ENCODE data around the gene RNU6-1.

RNU6-1 gene

DNA sequence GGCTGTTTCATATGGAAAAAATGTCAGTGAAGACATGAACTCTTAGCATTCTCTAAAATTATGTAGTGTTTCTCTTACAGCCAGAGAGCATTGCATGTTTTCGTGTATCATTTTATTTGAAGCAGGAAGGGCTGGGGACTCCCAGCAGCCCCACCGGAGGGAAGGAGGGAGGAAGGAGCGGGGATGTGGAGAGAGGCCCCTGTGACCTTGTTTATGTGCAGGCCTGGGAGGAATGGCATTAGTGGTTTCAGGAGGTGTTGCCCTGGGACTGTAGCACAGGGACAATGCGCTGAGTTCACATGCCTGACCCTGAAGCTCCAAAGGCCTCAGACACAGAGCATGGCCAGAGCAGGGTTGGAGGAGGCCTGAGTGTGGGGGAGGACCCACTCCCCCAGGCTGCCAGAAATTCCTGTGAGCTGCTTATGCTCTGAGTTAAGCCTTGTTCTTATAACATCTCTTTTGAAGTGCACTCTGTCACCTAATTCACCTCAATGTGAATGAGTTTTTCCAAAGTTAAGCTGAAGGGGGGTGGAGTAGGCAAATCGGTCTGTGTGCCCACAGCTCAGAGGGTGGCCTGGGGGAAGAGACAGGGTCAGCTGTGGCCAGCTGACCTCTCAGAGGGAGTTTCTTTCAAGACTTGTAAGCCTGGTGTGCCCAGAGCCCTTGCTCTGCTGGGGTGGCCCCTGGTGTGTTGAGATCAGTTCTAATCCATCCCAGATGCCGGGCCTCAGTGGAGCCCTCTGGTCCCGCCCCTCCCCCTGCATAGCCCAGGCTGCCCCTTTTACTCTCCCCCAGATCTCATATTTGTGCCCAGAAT, 3.9 kb upstream of the RNU6-1 start:
- Histone ChIP-seq H3K27ac (ENCODE audit: low read depth, low read length) (no peak overlapping the region), H3K4me1 (ENCODE audit: control insufficient read depth in 1 of 2, insufficient read depth in 2 of 2, low read length in 2 of 2) (peaks cover 13 to 14% of the 10 kb centered on the region in 2 donors), H3K36me3 (ENCODE audit: control insufficient read depth in 1 of 2, insufficient read depth in 2 of 2, low read length in 2 of 2) (no peaks in the 10 kb centered on the region), H3K4me3 (ENCODE audit: low read depth in 1 of 2, low read length in 2 of 2) (no peak overlapping the region), H3K27me3 (ENCODE audit: control insufficient read depth in 1 of 2, insufficient read depth in 2 of 2, low read length in 2 of 2) (no peaks in the 10 kb centered on the region), H3K9ac (ENCODE audit: low read depth in 1 of 2, low read length in 2 of 2) (no peak overlapping the region), H3K9me3 (ENCODE audit: control insufficient read depth in 1 of 2, low read length in 2 of 2) (no peaks in the 10 kb centered on the region)

DNA sequence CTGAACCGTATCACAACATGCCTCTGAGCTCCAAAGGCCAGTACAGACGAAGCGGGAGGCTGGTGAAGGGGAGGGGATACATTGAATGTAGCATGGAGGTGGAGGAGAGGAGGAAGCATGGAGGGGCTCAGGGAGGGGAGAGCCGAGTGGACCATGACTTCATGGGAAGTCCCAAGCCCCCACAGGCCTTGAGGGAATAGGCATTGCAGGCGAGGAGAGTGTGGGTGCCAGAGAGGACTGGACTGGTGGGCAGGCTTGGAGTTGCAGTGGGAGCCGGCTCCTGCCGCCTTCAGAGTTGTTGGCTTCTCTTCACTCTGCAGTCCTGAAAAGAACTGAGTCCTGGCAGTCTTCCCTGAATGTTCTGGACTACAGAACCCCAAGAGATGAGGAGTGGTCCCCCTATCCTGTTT, 3.3 kb upstream of the RNU6-1 start:
- peaks cover 14 to 18% of the 10 kb centered on the region in 2 donors for H3K4me1 ChIP-seq (ENCODE audit: control insufficient read depth in 1 of 2, insufficient read depth in 2 of 2, low read length in 2 of 2)
- H3K9ac ChIP-seq (ENCODE audit: low read depth in 1 of 2, low read length in 2 of 2): no peak overlapping the region
- H3K4me3 ChIP-seq (ENCODE audit: low read depth in 1 of 2, low read length in 2 of 2): no peak overlapping the region
- H3K27ac ChIP-seq (ENCODE audit: low read depth, low read length): no peak overlapping the region
- H3K36me3 ChIP-seq (ENCODE audit: control insufficient read depth in 1 of 2, insufficient read depth in 2 of 2, low read length in 2 of 2): no peaks in the 10 kb centered on the region
- H3K27me3 ChIP-seq (ENCODE audit: control insufficient read depth in 1 of 2, insufficient read depth in 2 of 2, low read length in 2 of 2): no peaks in the 10 kb centered on the region
- no peaks in the 10 kb centered on the region for H3K9me3 ChIP-seq (ENCODE audit: control insufficient read depth in 1 of 2, low read length in 2 of 2)

DNA sequence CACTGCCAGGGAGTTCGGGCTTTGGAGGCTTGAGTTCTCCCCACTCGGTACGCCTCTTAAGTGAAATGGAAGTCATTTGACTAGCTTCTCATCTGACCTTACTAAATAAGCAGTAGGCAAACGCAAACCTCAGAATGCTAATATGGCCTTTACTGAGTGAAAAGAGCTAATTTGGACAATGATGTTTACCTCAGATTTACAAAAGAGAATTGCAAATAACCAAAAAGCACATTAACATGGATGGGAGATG, 1.6 kb upstream of the RNU6-1 start:
- peaks cover 14 to 18% of the 10 kb centered on the region in 2 donors for H3K4me1 ChIP-seq (ENCODE audit: control insufficient read depth in 1 of 2, insufficient read depth in 2 of 2, low read length in 2 of 2)
- peak overlapping the region; percentile 93 to 99 for H3K9ac ChIP-seq (ENCODE audit: low read depth in 1 of 2, low read length in 2 of 2)
- no peak overlapping the region for H3K27ac ChIP-seq (ENCODE audit: low read depth, low read length)
- H3K9me3 ChIP-seq (ENCODE audit: control insufficient read depth in 1 of 2, low read length in 2 of 2): no peaks in the 10 kb centered on the region
- peaks cover 0 to 4% of the 10 kb centered on the region in 2 donors for H3K27me3 ChIP-seq (ENCODE audit: control insufficient read depth in 1 of 2, insufficient read depth in 2 of 2, low read length in 2 of 2)
- H3K4me3 ChIP-seq (ENCODE audit: low read depth in 1 of 2, low read length in 2 of 2): peak overlapping the region; percentile 93 to 97
- H3K36me3 ChIP-seq (ENCODE audit: control insufficient read depth in 1 of 2, insufficient read depth in 2 of 2, low read length in 2 of 2): no peaks in the 10 kb centered on the region

DNA sequence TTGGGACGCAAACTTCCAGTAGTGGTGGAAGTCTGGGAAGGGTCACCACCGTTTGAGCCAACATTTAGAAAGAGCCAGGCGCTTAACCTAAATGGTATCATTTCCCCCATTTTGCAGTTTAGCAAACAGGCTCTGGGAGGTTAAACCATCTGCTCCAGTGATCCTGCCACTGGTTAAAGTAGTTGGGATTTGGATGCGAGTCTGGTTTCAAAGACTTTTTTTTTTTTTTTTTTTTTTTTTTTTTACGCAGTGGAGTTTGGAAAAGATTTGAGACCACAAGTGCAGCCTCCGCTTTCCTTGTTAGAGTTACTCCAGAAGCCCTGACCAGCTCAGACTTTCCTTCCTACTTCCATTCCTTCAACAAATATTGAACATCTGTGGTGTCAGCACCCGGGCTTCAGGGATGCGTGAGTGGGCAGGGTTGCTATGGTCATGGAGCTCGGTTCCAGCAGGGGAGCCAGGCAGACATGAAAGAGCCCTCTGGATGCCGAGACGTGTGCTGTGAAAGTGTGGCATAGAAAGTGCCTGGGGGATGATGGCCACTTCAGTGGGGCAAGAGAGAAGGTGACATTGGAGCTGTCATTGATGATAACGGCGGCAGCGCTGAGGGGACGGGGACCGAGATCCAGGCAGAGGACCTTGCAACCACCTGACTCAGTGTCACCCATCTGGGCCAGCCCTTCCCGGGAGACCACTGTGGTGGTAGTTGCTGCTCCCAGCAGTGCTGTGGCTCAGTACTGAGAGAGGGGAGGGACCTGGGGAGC, 1.1 kb upstream of the RNU6-1 start:
- H3K36me3 ChIP-seq (ENCODE audit: control insufficient read depth in 1 of 2, insufficient read depth in 2 of 2, low read length in 2 of 2): no peaks in the 10 kb centered on the region

DNA sequence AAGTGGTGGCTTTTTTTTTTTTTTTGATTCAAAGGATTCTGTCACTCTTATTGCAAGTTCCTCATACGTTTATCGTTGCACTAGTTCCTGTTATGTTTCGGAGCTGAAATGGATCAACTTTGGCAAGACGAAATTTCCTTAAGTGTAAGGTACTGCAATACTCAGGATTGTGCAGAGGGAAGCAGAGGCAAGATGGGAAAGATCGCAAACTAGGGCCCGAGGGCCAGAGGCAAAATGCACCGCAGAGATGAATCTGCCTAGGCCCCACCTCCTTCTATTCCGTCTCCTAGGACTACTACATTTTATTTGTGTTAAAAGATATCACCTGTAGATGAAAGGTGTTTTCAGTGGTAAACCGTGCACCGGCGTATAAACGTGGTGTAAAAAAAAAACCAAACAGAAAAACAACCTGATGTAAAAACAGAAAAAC, 331 bp downstream of the RNU6-1 start:
- Histone ChIP-seq H3K4me1 (ENCODE audit: control insufficient read depth in 1 of 2, insufficient read depth in 2 of 2, low read length in 2 of 2) (peaks cover 26 to 31% of the 10 kb centered on the region in 2 donors), H3K4me3 (ENCODE audit: low read depth in 1 of 2, low read length in 2 of 2) (peak overlapping the region; percentile 93 to 97), H3K27ac (ENCODE audit: low read depth, low read length) (peak overlapping the region; percentile 97), H3K27me3 (ENCODE audit: control insufficient read depth in 1 of 2, insufficient read depth in 2 of 2, low read length in 2 of 2) (peaks cover 16 to 22% of the 10 kb centered on the region in 2 donors), H3K9me3 (ENCODE audit: control insufficient read depth in 1 of 2, low read length in 2 of 2) (no peaks in the 10 kb centered on the region), H3K9ac (ENCODE audit: low read depth in 1 of 2, low read length in 2 of 2) (peak overlapping the region; percentile 93 to 99), H3K36me3 (ENCODE audit: control insufficient read depth in 1 of 2, insufficient read depth in 2 of 2, low read length in 2 of 2) (no peaks in the 10 kb centered on the region)

More for the DNA sequence above, 1.1 kb upstream of the RNU6-1 start:
- H3K4me1 ChIP-seq (ENCODE audit: control insufficient read depth in 1 of 2, insufficient read depth in 2 of 2, low read length in 2 of 2): peaks cover 17 to 22% of the 10 kb centered on the region in 2 donors
- H3K27ac ChIP-seq (ENCODE audit: low read depth, low read length): peak overlapping the region; percentile 97
- H3K9ac ChIP-seq (ENCODE audit: low read depth in 1 of 2, low read length in 2 of 2): peak overlapping the region; percentile 93 to 99
- H3K27me3 ChIP-seq (ENCODE audit: control insufficient read depth in 1 of 2, insufficient read depth in 2 of 2, low read length in 2 of 2): peaks cover 2 to 8% of the 10 kb centered on the region in 2 donors
- H3K4me3 ChIP-seq (ENCODE audit: low read depth in 1 of 2, low read length in 2 of 2): peak overlapping the region; percentile 93 to 97
- H3K9me3 ChIP-seq (ENCODE audit: control insufficient read depth in 1 of 2, low read length in 2 of 2): no peaks in the 10 kb centered on the region

DNA sequence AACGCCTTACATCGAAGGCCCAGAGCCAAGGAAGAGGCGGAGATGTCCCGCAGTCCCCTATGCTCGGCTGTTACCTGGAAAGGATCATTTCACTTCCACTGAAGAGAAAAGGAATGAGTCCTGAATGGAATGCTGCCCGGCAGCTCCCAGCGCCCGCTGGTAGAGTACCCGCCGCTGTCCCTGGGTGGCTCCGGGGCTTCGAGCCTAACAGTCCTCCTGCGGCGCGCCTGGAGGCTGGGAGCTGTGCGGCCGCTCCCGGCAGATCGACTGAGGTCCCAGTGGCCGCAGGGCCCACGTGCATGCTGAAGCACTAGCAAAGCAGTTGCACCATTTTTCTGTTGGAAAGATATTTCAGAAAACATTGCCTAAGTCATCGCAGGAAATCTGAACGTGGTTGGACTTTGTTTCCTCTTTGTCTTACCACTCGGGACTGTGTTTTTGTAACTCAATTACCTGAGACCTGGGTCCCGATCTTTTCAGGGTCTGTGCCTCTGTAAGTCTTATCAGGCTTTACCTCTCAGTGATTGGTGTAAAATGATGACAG, 984 bp downstream of the RNU6-1 start:
- Histone ChIP-seq H3K4me1 (ENCODE audit: control insufficient read depth in 1 of 2, insufficient read depth in 2 of 2, low read length in 2 of 2) (peaks cover 31 to 32% of the 10 kb centered on the region in 2 donors), H3K4me3 (ENCODE audit: low read depth in 1 of 2, low read length in 2 of 2) (peak overlapping the region; percentile 93 to 97), H3K9me3 (ENCODE audit: control insufficient read depth in 1 of 2, low read length in 2 of 2) (no peaks in the 10 kb centered on the region), H3K36me3 (ENCODE audit: control insufficient read depth in 1 of 2, insufficient read depth in 2 of 2, low read length in 2 of 2) (no peaks in the 10 kb centered on the region), H3K27ac (ENCODE audit: low read depth, low read length) (no peak overlapping the region), H3K9ac (ENCODE audit: low read depth in 1 of 2, low read length in 2 of 2) (peak overlapping the region in 1 of 2 donors; percentile 49), H3K27me3 (ENCODE audit: control insufficient read depth in 1 of 2, insufficient read depth in 2 of 2, low read length in 2 of 2) (peaks cover 16 to 27% of the 10 kb centered on the region in 2 donors)

DNA sequence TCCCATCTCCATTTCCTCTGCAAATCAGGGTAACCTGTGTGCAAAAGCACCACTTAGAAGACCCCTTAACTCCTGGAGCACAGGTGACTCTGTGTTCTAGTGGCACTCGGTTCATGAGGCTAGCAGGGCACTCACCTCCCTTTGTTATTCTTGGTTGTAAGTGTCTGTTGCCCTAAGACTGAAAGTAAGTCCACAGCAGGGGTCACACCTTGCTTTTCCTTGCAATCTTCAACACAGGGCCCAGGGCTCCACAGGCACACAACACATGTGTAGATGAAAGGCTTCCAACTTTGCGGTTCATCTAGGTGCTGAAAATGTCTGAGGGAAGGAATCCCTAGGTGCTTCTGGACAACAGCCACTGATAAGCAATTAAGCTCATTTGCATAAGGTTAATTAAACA, 2.9 kb downstream of the RNU6-1 start:
- Histone ChIP-seq H3K9ac (ENCODE audit: low read depth in 1 of 2, low read length in 2 of 2) (no peak overlapping the region), H3K4me1 (ENCODE audit: control insufficient read depth in 1 of 2, insufficient read depth in 2 of 2, low read length in 2 of 2) (peaks cover 43 to 46% of the 10 kb centered on the region in 2 donors), H3K9me3 (ENCODE audit: control insufficient read depth in 1 of 2, low read length in 2 of 2) (no peaks in the 10 kb centered on the region), H3K27me3 (ENCODE audit: control insufficient read depth in 1 of 2, insufficient read depth in 2 of 2, low read length in 2 of 2) (peaks cover 30 to 46% of the 10 kb centered on the region in 2 donors), H3K27ac (ENCODE audit: low read depth, low read length) (no peak overlapping the region), H3K4me3 (ENCODE audit: low read depth in 1 of 2, low read length in 2 of 2) (no peak overlapping the region), H3K36me3 (ENCODE audit: control insufficient read depth in 1 of 2, insufficient read depth in 2 of 2, low read length in 2 of 2) (no peaks in the 10 kb centered on the region)

DNA sequence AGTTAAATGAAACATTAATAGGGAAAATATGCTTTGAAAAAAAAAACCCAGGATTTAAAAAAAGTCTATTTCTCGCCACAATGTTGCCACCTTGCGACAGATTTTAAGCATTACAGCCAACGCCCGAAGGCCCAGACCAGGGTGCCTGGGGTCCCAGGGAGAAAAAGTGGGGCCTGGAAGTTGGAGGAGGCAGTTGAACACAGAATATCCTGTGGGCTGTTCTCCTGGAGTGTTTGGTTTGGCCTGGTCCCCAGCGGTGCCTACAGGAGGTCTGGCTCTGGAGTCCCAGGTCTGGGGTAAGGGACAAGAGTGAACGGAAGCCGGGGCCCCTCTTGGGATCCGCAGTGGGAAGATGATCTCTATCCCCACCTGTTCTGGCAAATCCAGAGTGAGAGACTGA, 3.4 kb downstream of the RNU6-1 start:
- Histone ChIP-seq H3K36me3 (ENCODE audit: control insufficient read depth in 1 of 2, insufficient read depth in 2 of 2, low read length in 2 of 2) (no peaks in the 10 kb centered on the region), H3K27ac (ENCODE audit: low read depth, low read length) (no peak overlapping the region), H3K9me3 (ENCODE audit: control insufficient read depth in 1 of 2, low read length in 2 of 2) (no peaks in the 10 kb centered on the region), H3K4me3 (ENCODE audit: low read depth in 1 of 2, low read length in 2 of 2) (peak overlapping the region; percentile 57 to 70), H3K9ac (ENCODE audit: low read depth in 1 of 2, low read length in 2 of 2) (no peak overlapping the region), H3K4me1 (ENCODE audit: control insufficient read depth in 1 of 2, insufficient read depth in 2 of 2, low read length in 2 of 2) (peaks cover 41 to 44% of the 10 kb centered on the region in 2 donors), H3K27me3 (ENCODE audit: control insufficient read depth in 1 of 2, insufficient read depth in 2 of 2, low read length in 2 of 2) (peaks cover 33 to 50% of the 10 kb centered on the region in 2 donors)

DNA sequence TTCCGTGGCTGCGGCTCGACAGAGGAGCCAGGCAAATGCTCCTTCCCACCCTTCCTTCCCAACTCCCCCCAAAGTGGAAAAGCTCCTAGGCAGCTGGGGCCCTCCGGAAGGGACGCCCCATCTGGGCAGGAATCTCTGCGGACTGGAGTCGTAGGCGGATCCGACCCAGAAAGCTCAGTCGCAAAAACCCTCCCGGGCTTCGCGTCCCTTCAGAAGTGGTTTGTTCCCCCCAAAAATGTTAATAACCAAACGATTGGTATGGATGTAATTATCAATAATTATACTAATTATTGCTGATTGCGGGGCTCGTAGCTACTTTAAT, 3.8 kb downstream of the RNU6-1 start:
- Histone ChIP-seq H3K27me3 (ENCODE audit: control insufficient read depth in 1 of 2, insufficient read depth in 2 of 2, low read length in 2 of 2) (peaks cover 36 to 53% of the 10 kb centered on the region in 2 donors), H3K27ac (ENCODE audit: low read depth, low read length) (no peak overlapping the region), H3K4me1 (ENCODE audit: control insufficient read depth in 1 of 2, insufficient read depth in 2 of 2, low read length in 2 of 2) (peaks cover 37 to 40% of the 10 kb centered on the region in 2 donors), H3K4me3 (ENCODE audit: low read depth in 1 of 2, low read length in 2 of 2) (peak overlapping the region; percentile 57 to 70), H3K9ac (ENCODE audit: low read depth in 1 of 2, low read length in 2 of 2) (peak overlapping the region; percentile 15 to 45), H3K9me3 (ENCODE audit: control insufficient read depth in 1 of 2, low read length in 2 of 2) (no peaks in the 10 kb centered on the region), H3K36me3 (ENCODE audit: control insufficient read depth in 1 of 2, insufficient read depth in 2 of 2, low read length in 2 of 2) (no peaks in the 10 kb centered on the region)

Measured in duodenal mucosa (tissue), 2 donors.